PFSK-1 (cell line): ENCODE measurements around the gene HOXA4.

Experiments
- FOXP2 ChIP-seq: optimal IDR thresholded peaks from 2 replicates; pipeline ENCODE3; 2011; ENCODE audit warnings: borderline replicate concordance, control low read depth, inconsistent platforms; ENCODE audit not compliant: insufficient read depth; ENCODE audit errors: extremely low read length, extremely low read depth
- POLR2AphosphoS5 ChIP-seq: IDR thresholded peaks from 2 replicates; pipeline ENCODE4 v1.6.1; 2012; ENCODE audit warnings: low read depth, mild to moderate bottlenecking, control low read depth, low read length, moderate library complexity
- SIN3A ChIP-seq: IDR thresholded peaks from 2 replicates; pipeline ENCODE4 v1.6.1; 2012; ENCODE audit warnings: mild to moderate bottlenecking, low read length, moderate library complexity, borderline replicate concordance; ENCODE audit not compliant: insufficient read depth
- TAF1 ChIP-seq: IDR thresholded peaks from 2 replicates; pipeline ENCODE4 v1.6.1; 2012; ENCODE audit warnings: low read length, control low read depth, borderline replicate concordance; ENCODE audit not compliant: insufficient read depth
- TF ChIP-seq, protein P1 (sequence below), 2 experiments: IDR thresholded peaks; 2 replicates each; pipeline versions ENCODE4 v1.6.1 to v1.8.0; 2011 to 2012; ENCODE audit warnings: low read depth in 2 of 2, low read length in 2 of 2, control low read depth in 1 of 2, inconsistent platforms in 1 of 2, mild to moderate bottlenecking in 1 of 2, moderate library complexity in 1 of 2; ENCODE audit not compliant: insufficient read depth in 1 of 2

GRCh38 chr7:27123477-27124053, 7.0 kb downstream of the HOXA4 start:
- no peak for TF ChIP-seq SIN3A
- no peak for TF ChIP-seq POLR2AphosphoS5
- TF ChIP-seq TAF1, result no peak
- TF ChIP-seq, protein P1, sequence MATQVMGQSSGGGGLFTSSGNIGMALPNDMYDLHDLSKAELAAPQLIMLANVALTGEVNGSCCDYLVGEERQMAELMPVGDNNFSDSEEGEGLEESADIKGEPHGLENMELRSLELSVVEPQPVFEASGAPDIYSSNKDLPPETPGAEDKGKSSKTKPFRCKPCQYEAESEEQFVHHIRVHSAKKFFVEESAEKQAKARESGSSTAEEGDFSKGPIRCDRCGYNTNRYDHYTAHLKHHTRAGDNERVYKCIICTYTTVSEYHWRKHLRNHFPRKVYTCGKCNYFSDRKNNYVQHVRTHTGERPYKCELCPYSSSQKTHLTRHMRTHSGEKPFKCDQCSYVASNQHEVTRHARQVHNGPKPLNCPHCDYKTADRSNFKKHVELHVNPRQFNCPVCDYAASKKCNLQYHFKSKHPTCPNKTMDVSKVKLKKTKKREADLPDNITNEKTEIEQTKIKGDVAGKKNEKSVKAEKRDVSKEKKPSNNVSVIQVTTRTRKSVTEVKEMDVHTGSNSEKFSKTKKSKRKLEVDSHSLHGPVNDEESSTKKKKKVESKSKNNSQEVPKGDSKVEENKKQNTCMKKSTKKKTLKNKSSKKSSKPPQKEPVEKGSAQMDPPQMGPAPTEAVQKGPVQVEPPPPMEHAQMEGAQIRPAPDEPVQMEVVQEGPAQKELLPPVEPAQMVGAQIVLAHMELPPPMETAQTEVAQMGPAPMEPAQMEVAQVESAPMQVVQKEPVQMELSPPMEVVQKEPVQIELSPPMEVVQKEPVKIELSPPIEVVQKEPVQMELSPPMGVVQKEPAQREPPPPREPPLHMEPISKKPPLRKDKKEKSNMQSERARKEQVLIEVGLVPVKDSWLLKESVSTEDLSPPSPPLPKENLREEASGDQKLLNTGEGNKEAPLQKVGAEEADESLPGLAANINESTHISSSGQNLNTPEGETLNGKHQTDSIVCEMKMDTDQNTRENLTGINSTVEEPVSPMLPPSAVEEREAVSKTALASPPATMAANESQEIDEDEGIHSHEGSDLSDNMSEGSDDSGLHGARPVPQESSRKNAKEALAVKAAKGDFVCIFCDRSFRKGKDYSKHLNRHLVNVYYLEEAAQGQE (IDR thresholded peaks at IDR 0.05; ENCODE audit: insufficient read depth in 1 of 2, low read depth in 2 of 2, low read length in 2 of 2), result no peak
- no peak for TF ChIP-seq FOXP2
